Measurements from ENCODE around the gene UACA. TPM values are rescaled to one million over a fixed set of nuclear protein-coding genes. Genes with fewer than 3 reads are reported as not detected.

UACA gene
- total RNA-seq, 1 donor: 161 TPM

GRCh38 chr15:70720228-70721016 is 42.9 kb downstream of the UACA start:
- Histone ChIP-seq H3K27ac (ENCODE audit: low read depth, low read length) (no peak overlapping the region), H3K4me2 (ENCODE audit: insufficient read depth, low read length) (no peak overlapping the region), H3K36me3 (ENCODE audit: insufficient read depth, low read length) (peaks cover 11% of the 10 kb centered on the region), H3K27me3 (ENCODE audit: insufficient read depth, low read length) (no peaks in the 10 kb centered on the region), H3K4me3 (ENCODE audit: insufficient read depth, low read length) (no peak overlapping the region), H2AFZ (ENCODE audit: low read length) (no peak overlapping the region), H4K20me1 (ENCODE audit: insufficient read depth, low read length) (peaks cover 39% of the 10 kb centered on the region), H3K79me2 (ENCODE audit: insufficient read depth, low read length) (peaks cover 84% of the 10 kb centered on the region), H3K9me3 (ENCODE audit: low read depth, low read length) (no peaks in the 10 kb centered on the region), H3K4me1 (ENCODE audit: insufficient read depth, low read length) (peaks cover 8% of the 10 kb centered on the region)
- no peak for TF ChIP-seq CTCF (IDR thresholded peaks at IDR 0.05; ENCODE audit: extremely low read depth, low read depth, low read length)
- DNase-seq (ENCODE audit: insufficient read length, low spot score, missing footprints): no peak

GRCh38 chr15:70717237-70717793 is 46.0 kb downstream of the UACA start:
- no peak for DNase-seq (ENCODE audit: insufficient read length, low spot score, missing footprints)
- peaks cover 11% of the 10 kb centered on the region for H3K36me3 ChIP-seq (ENCODE audit: insufficient read depth, low read length)
- TF ChIP-seq CTCF (IDR thresholded peaks at IDR 0.05; ENCODE audit: extremely low read depth, low read depth, low read length): no peak
- no peak overlapping the region for H2AFZ ChIP-seq (ENCODE audit: low read length)
- H4K20me1 ChIP-seq (ENCODE audit: insufficient read depth, low read length): peaks cover 56% of the 10 kb centered on the region
- H3K27ac ChIP-seq (ENCODE audit: low read depth, low read length): no peak overlapping the region
- peaks cover 31% of the 10 kb centered on the region for H3K4me1 ChIP-seq (ENCODE audit: insufficient read depth, low read length)
- H3K27me3 ChIP-seq (ENCODE audit: insufficient read depth, low read length): no peaks in the 10 kb centered on the region
- H3K79me2 ChIP-seq (ENCODE audit: insufficient read depth, low read length): peaks cover 73% of the 10 kb centered on the region
- H3K4me3 ChIP-seq (ENCODE audit: insufficient read depth, low read length): no peak overlapping the region
- H3K4me2 ChIP-seq (ENCODE audit: insufficient read depth, low read length): no peak overlapping the region
- no peaks in the 10 kb centered on the region for H3K9me3 ChIP-seq (ENCODE audit: low read depth, low read length)

GRCh38 chr15:70715840-70716485 is 47.4 kb downstream of the UACA start:
- H3K4me2 ChIP-seq (ENCODE audit: insufficient read depth, low read length): no peak overlapping the region
- TF ChIP-seq CTCF (IDR thresholded peaks at IDR 0.05; ENCODE audit: extremely low read depth, low read depth, low read length): no peak
- H3K27me3 ChIP-seq (ENCODE audit: insufficient read depth, low read length): no peaks in the 10 kb centered on the region
- H3K9me3 ChIP-seq (ENCODE audit: low read depth, low read length): no peaks in the 10 kb centered on the region
- no peak overlapping the region for H3K4me3 ChIP-seq (ENCODE audit: insufficient read depth, low read length)
- DNase-seq (ENCODE audit: insufficient read length, low spot score, missing footprints): peak; percentile 69
- peaks cover 62% of the 10 kb centered on the region for H4K20me1 ChIP-seq (ENCODE audit: insufficient read depth, low read length)
- peaks cover 77% of the 10 kb centered on the region for H3K79me2 ChIP-seq (ENCODE audit: insufficient read depth, low read length)
- no peak overlapping the region for H2AFZ ChIP-seq (ENCODE audit: low read length)
- H3K36me3 ChIP-seq (ENCODE audit: insufficient read depth, low read length): peaks cover 10% of the 10 kb centered on the region
- peak overlapping the region; percentile 27 for H3K27ac ChIP-seq (ENCODE audit: low read depth, low read length)
- peaks cover 31% of the 10 kb centered on the region for H3K4me1 ChIP-seq (ENCODE audit: insufficient read depth, low read length)

- H4K20me1 ChIP-seq (ENCODE audit: insufficient read depth, low read length): peaks cover 62% of the 10 kb centered on the region
- H3K9me3 ChIP-seq (ENCODE audit: low read depth, low read length): no peaks in the 10 kb centered on the region
- peaks cover 77% of the 10 kb centered on the region for H3K79me2 ChIP-seq (ENCODE audit: insufficient read depth, low read length)
- H3K36me3 ChIP-seq (ENCODE audit: insufficient read depth, low read length): peaks cover 6% of the 10 kb centered on the region
- no peak overlapping the region for H3K4me3 ChIP-seq (ENCODE audit: insufficient read depth, low read length)
- no peak overlapping the region for H2AFZ ChIP-seq (ENCODE audit: low read length)
- DNase-seq (ENCODE audit: insufficient read length, low spot score, missing footprints): no peak
- H3K4me2 ChIP-seq (ENCODE audit: insufficient read depth, low read length): peak overlapping the region; percentile 46
- no peak for TF ChIP-seq CTCF (IDR thresholded peaks at IDR 0.05; ENCODE audit: extremely low read depth, low read depth, low read length)
- H3K4me1 ChIP-seq (ENCODE audit: insufficient read depth, low read length): peaks cover 31% of the 10 kb centered on the region
- no peaks in the 10 kb centered on the region for H3K27me3 ChIP-seq (ENCODE audit: insufficient read depth, low read length)
- peak overlapping the region; percentile 78 for H3K27ac ChIP-seq (ENCODE audit: low read depth, low read length)
These were observed 48.8 kb downstream of the UACA start for GRCh38 chr15:70714565-70714964.
